ENCODE results near the gene BTBD16. TPM values are rescaled to one million over a fixed set of nuclear protein-coding genes. Genes with fewer than 3 reads are reported as not detected.

Gene BTBD16
- total and polyA plus RNA-seq, 2 donors from 2014 or later, result 0.34 to 1.2 TPM

- no peak for DNase-seq
- Histone ChIP-seq H3K27me3 (ENCODE audit: control insufficient read depth, insufficient read depth, low read length) (no peaks in the 10 kb centered on the region), H3K9me3 (ENCODE audit: control insufficient read depth in 2 of 3, insufficient read depth in 1 of 3, low read length in 3 of 3) (peaks cover 0 to 9% (median 0%) of the 10 kb centered on the region in 3 donors)
Observed at GRCh38 chr10:122303271-122304053, 32.4 kb downstream of the BTBD16 start.

GRCh38 chr10:122304054-122304579, 33.0 kb downstream of the BTBD16 start:
- Histone ChIP-seq H3K36me3 (ENCODE audit: control insufficient read depth in 2 of 3, insufficient read depth in 3 of 3, low read length in 3 of 3) (no peaks in the 10 kb centered on the region), H3K9ac (ENCODE audit: low read length in 3 of 3) (no peak overlapping the region), H3K9me3 (ENCODE audit: control insufficient read depth in 2 of 3, insufficient read depth in 1 of 3, low read length in 3 of 3) (peaks cover 0 to 9% (median 0%) of the 10 kb centered on the region in 3 donors), H3K4me3 (ENCODE audit: low read length in 3 of 3) (no peak overlapping the region), H3K27me3 (ENCODE audit: control insufficient read depth, insufficient read depth, low read length) (no peaks in the 10 kb centered on the region), H3K27ac (ENCODE audit: low read depth in 2 of 2, low read length in 2 of 2) (no peak overlapping the region), H3K4me1 (ENCODE audit: control insufficient read depth in 2 of 3, insufficient read depth in 2 of 3, low read depth in 1 of 3, low read length in 3 of 3) (peaks cover 0 to 8% (median 0%) of the 10 kb centered on the region in 3 donors)
- DNase-seq (no peak), FAIRE-seq (no peak)
- intact Hi-C loops (cut with DNase I), result no loop called here
- TF ChIP-seq CTCF (IDR thresholded peaks at IDR 0.05; ENCODE audit: borderline replicate concordance, extremely low read depth, insufficient read depth), result no peak

More at GRCh38 chr10:122303271-122304053, 32.4 kb downstream of the BTBD16 start:
- TF ChIP-seq CTCF (IDR thresholded peaks at IDR 0.05; ENCODE audit: borderline replicate concordance, extremely low read depth, insufficient read depth), result no peak
- Histone ChIP-seq H3K36me3 (ENCODE audit: control insufficient read depth in 2 of 3, insufficient read depth in 3 of 3, low read length in 3 of 3) (no peaks in the 10 kb centered on the region), H3K4me3 (ENCODE audit: low read length in 3 of 3) (no peak overlapping the region), H3K9ac (ENCODE audit: low read length in 3 of 3) (no peak overlapping the region), H3K27ac (ENCODE audit: low read depth in 2 of 2, low read length in 2 of 2) (no peak overlapping the region), H3K4me1 (ENCODE audit: control insufficient read depth in 2 of 3, insufficient read depth in 2 of 3, low read depth in 1 of 3, low read length in 3 of 3) (peaks cover 0 to 6% (median 0%) of the 10 kb centered on the region in 3 donors)
- intact Hi-C loops (cut with DNase I), result no loop called here
- no peak for FAIRE-seq

- intact Hi-C loops (cut with DNase I), result no loop called here
- H3K9me3 ChIP-seq (ENCODE audit: control insufficient read depth in 2 of 3, insufficient read depth in 1 of 3, low read length in 3 of 3), result peaks cover 0 to 9% (median 0%) of the 10 kb centered on the region in 3 donors
- H3K36me3 ChIP-seq (ENCODE audit: control insufficient read depth in 2 of 3, insufficient read depth in 3 of 3, low read length in 3 of 3), result no peaks in the 10 kb centered on the region
- no peaks in the 10 kb centered on the region for H3K27me3 ChIP-seq (ENCODE audit: control insufficient read depth, insufficient read depth, low read length)
- no peak overlapping the region for H3K9ac ChIP-seq (ENCODE audit: low read length in 3 of 3)
- FAIRE-seq (no peak), DNase-seq (no peak)
- TF ChIP-seq CTCF (IDR thresholded peaks at IDR 0.05; ENCODE audit: borderline replicate concordance, extremely low read depth, insufficient read depth), result no peak
- no peak overlapping the region for H3K4me3 ChIP-seq (ENCODE audit: low read length in 3 of 3)
- H3K27ac ChIP-seq (ENCODE audit: low read depth in 2 of 2, low read length in 2 of 2), result no peak overlapping the region
- H3K4me1 ChIP-seq (ENCODE audit: control insufficient read depth in 2 of 3, insufficient read depth in 2 of 3, low read depth in 1 of 3, low read length in 3 of 3), result peaks cover 0 to 8% (median 0%) of the 10 kb centered on the region in 3 donors
Observed at GRCh38 chr10:122306282-122306681, 35.2 kb downstream of the BTBD16 start.
